ENCODE results near the gene KMT2E. TPM values are rescaled to one million over a fixed set of nuclear protein-coding genes. Genes with fewer than 3 reads are reported as not detected.

Gene KMT2E
- total RNA-seq, 2 experiments from 2014 or later = 295 to 296 TPM

GRCh38 chr7:104983578-104984539 lies 30.1 kb upstream of the KMT2E start:
- Mint-ChIP-seq H3K27ac (peak overlapping the region; percentile 99), H3K27me3 (no peaks in the 10 kb centered on the region), H3K9me3 (no peaks in the 10 kb centered on the region), H3K36me3 (ENCODE audit: low read depth) (peaks cover 28% of the 10 kb centered on the region), H3K4me3 (peak overlapping the region; percentile 100), H3K4me1 (ENCODE audit: low read depth) (peaks cover 63% of the 10 kb centered on the region)
- TF ChIP-seq CTCF (IDR thresholded peaks at IDR 0.05) = peak; percentile 54
- Histone ChIP-seq H3K9me3 (ENCODE audit: control insufficient read depth in 1 of 2, insufficient read depth in 1 of 2, low read length in 2 of 2) (no peaks in the 10 kb centered on the region), H3K27me3 (ENCODE audit: control insufficient read depth in 1 of 2, insufficient read depth in 2 of 2, low read length in 2 of 2) (no peaks in the 10 kb centered on the region), H3K36me3 (ENCODE audit: insufficient read depth, low read length) (peaks cover 5% of the 10 kb centered on the region), H3K4me1 (ENCODE audit: insufficient read depth, low read length) (peaks cover 26% of the 10 kb centered on the region), H3K4me3 (ENCODE audit: low read length) (peak overlapping the region; percentile 80), H3K27ac (ENCODE audit: low read depth in 1 of 2, low read length in 2 of 2) (peak overlapping the region; percentile 96 to 98)
- ChIA-PET CTCF (interaction anchor here (0.6 to 5.9 kb wide), 9 partner anchors 12 to 115 kb away, joined by 3 to 159 read pairs (median 3); partner anchors contain the start of gene KMT2E), POLR2A (interaction anchor here (0.6 to 10.9 kb wide), 34 partner anchors 9 to 605 kb away, joined by 3 to 560 read pairs (median 4); partner anchors contain the start of genes KMT2E and RINT1)
- DNase-seq = peak; percentile 69 to 91 (median 78)
- peak; percentile 82 for ATAC-seq (ENCODE audit: poor library complexity)
- intact Hi-C loops (cut with DNase I, micrococcal nuclease) = loop anchor here (1.0 to 5.0 kb wide), 3 partner anchors 28 to 501 kb away; no protein-coding TSS in a partner anchor

DNA sequence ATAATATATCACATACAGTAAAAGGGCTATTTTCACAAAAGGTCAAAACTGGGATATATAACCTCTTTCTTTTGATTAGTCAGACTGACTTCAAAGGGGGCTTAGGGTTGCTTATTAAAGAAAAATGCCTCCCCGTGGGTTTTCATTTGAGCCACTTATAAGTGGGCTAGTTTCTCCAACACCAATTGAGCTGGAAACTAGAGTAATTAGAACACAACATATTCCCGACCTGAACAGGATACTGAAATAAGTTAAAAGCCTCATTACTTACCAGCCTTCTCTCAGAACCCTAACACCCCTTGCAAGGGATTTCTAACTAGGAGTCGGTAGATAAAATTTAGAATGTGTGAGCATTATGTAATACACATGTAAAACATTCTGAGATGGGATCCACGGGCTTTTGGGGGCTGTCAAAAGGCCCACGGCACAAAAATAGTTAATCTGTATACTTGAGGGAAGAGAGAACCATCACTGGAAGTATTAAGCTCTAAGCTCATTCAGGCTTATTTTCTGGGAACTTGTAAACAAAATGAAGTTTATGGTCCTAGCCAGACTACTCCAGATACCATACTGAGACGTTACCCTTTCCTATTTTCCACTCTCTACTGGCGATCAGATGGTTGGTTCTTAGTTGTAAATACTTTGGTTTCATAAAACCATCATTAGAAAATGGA lies 29.3 kb upstream of the KMT2E start:
- Mint-ChIP-seq H3K9me3 (no peaks in the 10 kb centered on the region), H3K4me1 (ENCODE audit: low read depth) (peaks cover 63% of the 10 kb centered on the region), H3K36me3 (ENCODE audit: low read depth) (peaks cover 28% of the 10 kb centered on the region), H3K4me3 (peak overlapping the region; percentile 100), H3K27me3 (no peaks in the 10 kb centered on the region), H3K27ac (peak overlapping the region; percentile 99)
- H3K36me3 ChIP-seq (ENCODE audit: insufficient read depth, low read length) = peaks cover 5% of the 10 kb centered on the region
- DNase-seq (no peak), ATAC-seq (ENCODE audit: poor library complexity) (no peak)
- ChIA-PET POLR2A (interaction anchor here (0.9 to 10.9 kb wide), 12 partner anchors 16 to 547 kb away, joined by 3 to 560 read pairs (median 8); partner anchors contain the start of genes KMT2E and RINT1), CTCF (interaction anchor here (1.0 to 5.9 kb wide), 4 partner anchors 27 to 54 kb away, joined by 3 to 159 read pairs (median 32); partner anchors contain the start of gene KMT2E)
- peak overlapping the region; percentile 80 for H3K4me3 ChIP-seq (ENCODE audit: low read length)
- TF ChIP-seq CTCF (IDR thresholded peaks at IDR 0.05) = no peak
- no peaks in the 10 kb centered on the region for H3K27me3 ChIP-seq (ENCODE audit: control insufficient read depth in 1 of 2, insufficient read depth in 2 of 2, low read length in 2 of 2)
- peaks cover 31% of the 10 kb centered on the region for H3K4me1 ChIP-seq (ENCODE audit: insufficient read depth, low read length)
- no peaks in the 10 kb centered on the region for H3K9me3 ChIP-seq (ENCODE audit: control insufficient read depth in 1 of 2, insufficient read depth in 1 of 2, low read length in 2 of 2)
- H3K27ac ChIP-seq (ENCODE audit: low read depth in 1 of 2, low read length in 2 of 2) = peak overlapping the region; percentile 96 to 98
- intact Hi-C loops (cut with DNase I, micrococcal nuclease) = loop anchor here (1.0 to 5.0 kb wide), 2 partner anchors 28 to 353 kb away; no protein-coding TSS in a partner anchor

DNA sequence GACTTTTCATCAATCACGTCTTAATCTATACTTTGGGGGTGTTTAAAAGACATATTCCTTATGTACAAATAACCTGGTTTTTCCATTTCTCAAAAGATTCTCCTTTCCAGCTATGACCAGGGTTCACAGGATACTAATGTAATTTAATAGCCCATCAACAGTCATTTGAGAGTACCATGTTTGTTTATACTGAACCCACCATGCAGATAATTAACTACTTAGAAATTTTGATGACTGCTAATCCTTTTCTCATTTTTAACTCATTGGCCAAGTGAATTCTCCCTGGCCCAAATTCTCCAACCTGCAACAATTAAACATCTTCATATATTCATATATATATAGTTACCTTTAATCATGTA lies 28.8 kb upstream of the KMT2E start:
- Mint-ChIP-seq H3K27me3 (no peaks in the 10 kb centered on the region), H3K27ac (peak overlapping the region; percentile 99), H3K4me3 (peak overlapping the region; percentile 100), H3K9me3 (no peaks in the 10 kb centered on the region), H3K4me1 (ENCODE audit: low read depth) (peaks cover 63% of the 10 kb centered on the region), H3K36me3 (ENCODE audit: low read depth) (peaks cover 28% of the 10 kb centered on the region)
- H3K9me3 ChIP-seq (ENCODE audit: control insufficient read depth in 1 of 2, insufficient read depth in 1 of 2, low read length in 2 of 2) = no peaks in the 10 kb centered on the region
- DNase-seq (no peak), ATAC-seq (ENCODE audit: poor library complexity) (no peak)
- intact Hi-C loops (cut with DNase I, micrococcal nuclease) = no loop called here
- H3K27me3 ChIP-seq (ENCODE audit: control insufficient read depth in 1 of 2, insufficient read depth in 2 of 2, low read length in 2 of 2) = no peaks in the 10 kb centered on the region
- ChIA-PET CTCF (interaction anchor here (1.0 to 5.9 kb wide), 3 partner anchors 26 to 54 kb away, joined by 3 to 159 read pairs (median 59); partner anchors contain the start of gene KMT2E), POLR2A (interaction anchor here (1.0 to 10.9 kb wide), 5 partner anchors 28 to 546 kb away, joined by 3 to 560 read pairs (median 14); partner anchors contain the start of genes KMT2E and RINT1)
- no peak overlapping the region for H3K4me3 ChIP-seq (ENCODE audit: low read length)
- peaks cover 7% of the 10 kb centered on the region for H3K36me3 ChIP-seq (ENCODE audit: insufficient read depth, low read length)
- H3K27ac ChIP-seq (ENCODE audit: low read depth in 1 of 2, low read length in 2 of 2) = peak overlapping the region; percentile 96 to 98
- peaks cover 31% of the 10 kb centered on the region for H3K4me1 ChIP-seq (ENCODE audit: insufficient read depth, low read length)
- no peak for TF ChIP-seq CTCF (IDR thresholded peaks at IDR 0.05)
